PFSK-1 (cell line): ENCODE measurements around the gene AMACR.

ENCODE experiments used
- POLR2AphosphoS5 ChIP-seq: IDR thresholded peaks from 2 replicates; pipeline ENCODE4 v1.6.1; 2012; ENCODE audit warnings: low read depth, mild to moderate bottlenecking, control low read depth, low read length, moderate library complexity
- REST ChIP-seq, 2 experiments: IDR thresholded peaks; 2 replicates each; pipeline versions ENCODE4 v1.6.1 to v1.8.0; 2011 to 2012; ENCODE audit warnings: low read depth in 2 of 2, low read length in 2 of 2, control low read depth in 1 of 2, inconsistent platforms in 1 of 2, mild to moderate bottlenecking in 1 of 2, moderate library complexity in 1 of 2; ENCODE audit not compliant: insufficient read depth in 1 of 2
- SIN3A ChIP-seq: IDR thresholded peaks from 2 replicates; pipeline ENCODE4 v1.6.1; 2012; ENCODE audit warnings: mild to moderate bottlenecking, low read length, moderate library complexity, borderline replicate concordance; ENCODE audit not compliant: insufficient read depth

DNA sequence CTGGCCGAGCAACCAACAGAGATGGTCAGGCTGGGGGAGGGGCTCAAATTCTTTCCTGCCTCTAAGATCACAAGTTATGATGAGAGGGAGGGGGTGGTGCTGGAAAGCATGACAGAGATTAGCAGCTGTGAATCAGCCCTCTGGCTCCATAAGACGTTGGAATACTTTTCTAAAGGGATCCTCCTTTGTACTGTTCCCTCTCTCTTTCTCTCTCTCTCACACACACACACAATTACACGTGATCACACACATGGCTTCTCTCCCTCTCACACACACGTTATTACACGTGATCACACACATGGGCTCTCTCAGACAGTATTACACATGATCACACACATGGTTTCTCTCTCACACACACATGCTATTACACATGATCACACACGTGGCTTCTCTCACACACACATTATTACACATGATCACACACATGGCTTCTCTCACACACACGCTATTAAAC, 23.2 kb downstream of the AMACR start, which contains the start of gene SLC45A2:
- TF ChIP-seq SIN3A (no peak), POLR2AphosphoS5 (no peak), REST (IDR thresholded peaks at IDR 0.05; ENCODE audit: insufficient read depth in 1 of 2, low read depth in 2 of 2, low read length in 2 of 2) (no peak)
